OCI-LY7 (cell line): Measurements from ENCODE around the gene NTHL1. TPM values are rescaled to one million over a fixed set of nuclear protein-coding genes. Genes with fewer than 3 reads are reported as not detected.

Source experiments
- BruUV-seq: library from RNA; stranded (reverse); fragments of 400-500 nt; replicated peaks from 2 replicates; lab custom pipeline; 2021; lab: Mats Ljungman, UMichigan
- CTCF ChIA-PET: fragments of 300-600 bp; sonication (Branson Sonifier 250); formaldehyde crosslinking; loops from one replicate; lab custom pipeline; 2022; ENCODE audit warnings: antibody characterized with exemption; ENCODE audit not compliant: unreplicated experiment; lab: Charles Lee
- POLR2A ChIA-PET: fragments of 300-600 bp; sonication (Branson Sonifier 250); formaldehyde crosslinking; loops from one replicate; lab custom pipeline; 2022; ENCODE audit warnings: antibody characterized with exemption; lab: Charles Lee
- DNase-seq: peaks from one replicate; pipeline ENCODE4 v3.0.0-alpha.2; 2015; ENCODE audit warnings: low spot score
- H2AFZ ChIP-seq: fragments of 200-600 bp; sonication (generic), shearing (Covaris generic); 2 replicates; pipeline ENCODE4 v1.6.1; 2014; ENCODE audit warnings: mild to moderate bottlenecking, antibody characterized with exemption, low read length, moderate library complexity
- H3K27ac ChIP-seq: fragments of 200-600 bp; sonication (generic); 2 replicates; pipeline ENCODE4 v1.5.1; 2014; ENCODE audit warnings: mixed run types, low read depth, mild to moderate bottlenecking, moderate library complexity, low read length, inconsistent platforms; ENCODE audit not compliant: poor library complexity, severe bottlenecking
- H3K36me3 ChIP-seq: fragments of 200-600 bp; sonication (generic); 2 replicates; pipeline ENCODE4 v1.6.1; 2014; ENCODE audit warnings: mild to moderate bottlenecking, antibody characterized with exemption, low read length, moderate library complexity, mixed read lengths; ENCODE audit not compliant: insufficient read depth
- H3K4me1 ChIP-seq: fragments of 200-600 bp; sonication (generic); 2 replicates; pipeline ENCODE4 v1.5.1; 2014; ENCODE audit warnings: mild to moderate bottlenecking, low read length; ENCODE audit not compliant: insufficient read depth, poor library complexity, severe bottlenecking
- H3K4me2 ChIP-seq: fragments of 200-600 bp; sonication (generic); 2 replicates; pipeline ENCODE4 v1.6.1; 2014; ENCODE audit warnings: mild to moderate bottlenecking, low read length
- H3K4me3 ChIP-seq: fragments of 200-600 bp; sonication (generic); 2 replicates; pipeline ENCODE4 v1.5.1; 2014; ENCODE audit warnings: mild to moderate bottlenecking, low read depth, low read length; ENCODE audit not compliant: poor library complexity, severe bottlenecking
- H3K79me2 ChIP-seq: fragments of 200-600 bp; sonication (generic); 2 replicates; pipeline ENCODE4 v1.6.1; 2016; ENCODE audit warnings: low read depth, mild to moderate bottlenecking, low read length, moderate library complexity, mixed read lengths; ENCODE audit not compliant: insufficient read depth
- H3K9me2 ChIP-seq: fragments of 200-600 bp; sonication (generic); 2 replicates; pipeline ENCODE4 v1.6.1; 2016; ENCODE audit warnings: mild to moderate bottlenecking, low read length, mixed read lengths; ENCODE audit not compliant: insufficient read depth
- H3K9me3 ChIP-seq: fragments of 200-600 bp; sonication (generic); 2 replicates; pipeline ENCODE4 v1.6.1; 2014; ENCODE audit warnings: mild to moderate bottlenecking, mixed run types, low read length, mixed read lengths
- H4K20me1 ChIP-seq: fragments of 200-600 bp; sonication (generic); 2 replicates; pipeline ENCODE4 v1.6.1; 2014; ENCODE audit warnings: mild to moderate bottlenecking, antibody characterized with exemption, low read length, moderate library complexity, mixed read lengths; ENCODE audit not compliant: insufficient read depth
- CTCF ChIP-seq: fragments of 200-600 bp; sonication (generic); conservative IDR thresholded peaks from 2 replicates; pipeline ENCODE4 v1.5.1; 2014; ENCODE audit warnings: mild to moderate bottlenecking, antibody characterized with exemption, low read length, moderate library complexity, mixed read lengths
- EZH2phosphoT487 ChIP-seq: fragments of 200-600 bp; sonication (generic); IDR thresholded peaks from 2 replicates; pipeline ENCODE4 v1.6.1; 2018; ENCODE audit warnings: low read depth, borderline replicate concordance, mild to moderate bottlenecking, mixed run types, antibody characterized with exemption, low read length, moderate library complexity, mixed read lengths
- intact Hi-C: fragments of 100-400 bp; cut with micrococcal nuclease; formaldehyde crosslinking; loops from one replicate; pipeline ENCODE4 v1.10.0; 2022; ENCODE audit not compliant: unreplicated experiment
- total RNA-seq, 2 experiments: library from RNA; depleted of rRNA in 1 of 2; stranded (reverse); fragments of >200 nt in 1 of 2; shearing (Covaris generic) in 1 of 2; gene quantifications; 2 replicates each; pipeline ENCODE4 v1.2.3, GENCODE V29; 2014 to 2022

Gene NTHL1
- total RNA-seq, 2 experiments from 2014 or later = 51.5 to 56.2 TPM

GRCh38 chr16:2042986-2043666 lies 4.5 kb downstream of the NTHL1 start:
- Histone ChIP-seq H3K4me2 (no peak overlapping the region), H3K36me3 (peaks cover 11% of the 10 kb centered on the region; the same call in 1 of the 2 replicates), H4K20me1 (no peaks in the 10 kb centered on the region), H3K4me1 (peaks cover 11% of the 10 kb centered on the region), H3K79me2 (peaks cover 1% of the 10 kb centered on the region; the same call in 1 of the 2 replicates), H2AFZ (no peak overlapping the region), H3K9me2 (no peaks in the 10 kb centered on the region), H3K27ac (no peak overlapping the region), H3K4me3 (no peak overlapping the region), H3K9me3 (no peaks in the 10 kb centered on the region)
- TF ChIP-seq EZH2phosphoT487 (no peak), CTCF (no peak)
- intact Hi-C loops = no loop called here
- DNase-seq = no peak
- BruUV-seq = no TSS peak
- POLR2A ChIA-PET = no interaction called here
- CTCF ChIA-PET = no interaction called here

- DNase-seq = no peak
- intact Hi-C loops = no loop called here
- Histone ChIP-seq H3K79me2 (no peaks in the 10 kb centered on the region), H3K4me1 (peaks cover 11% of the 10 kb centered on the region), H3K4me2 (no peak overlapping the region), H4K20me1 (no peaks in the 10 kb centered on the region), H3K36me3 (peaks cover 11% of the 10 kb centered on the region; the same call in 1 of the 2 replicates), H3K9me2 (no peaks in the 10 kb centered on the region), H3K9me3 (no peaks in the 10 kb centered on the region), H2AFZ (no peak overlapping the region), H3K27ac (no peak overlapping the region), H3K4me3 (no peak overlapping the region)
- BruUV-seq = no TSS peak
- POLR2A ChIA-PET = no interaction called here
- CTCF ChIA-PET = no interaction called here
- TF ChIP-seq CTCF (no peak), EZH2phosphoT487 (no peak)
Observed at GRCh38 chr16:2042171-2042985, 5.3 kb downstream of the NTHL1 start.
